Peyer's patch (tissue), 4 donors: ENCODE results near the gene OR51D1. TPM values are rescaled to one million over a fixed set of nuclear protein-coding genes. Genes with fewer than 3 reads are reported as not detected.

Experiments
- DNase-seq, 3 donors: peaks; one replicate each; pipeline ENCODE4 v3.0.0-alpha.2; 2017 to 2019
- H3K27ac ChIP-seq, 4 donors: fragments of 200-600 bp; sonication (generic); one replicate each; pipeline ENCODE4 v1.5.1; 2016 to 2019
- H3K27me3 ChIP-seq, 2 donors: fragments of 200-600 bp; sonication (generic); one replicate each; pipeline ENCODE4 v1.5.1; 2019
- H3K36me3 ChIP-seq, 3 donors: fragments of 200-600 bp; sonication (generic); one replicate each; pipeline ENCODE4 v1.5.1; 2016 to 2019
- H3K4me1 ChIP-seq, 4 donors: fragments of 200-600 bp; sonication (generic); one replicate each; pipeline ENCODE4 v1.5.1; 2016 to 2019
- H3K4me3 ChIP-seq, 4 donors: fragments of 200-600 bp; sonication (generic); 1 replicate in 3 of 4; 2 replicates in 1 of 4; pipeline ENCODE4 v1.5.1; 2016 to 2019; ENCODE audit warnings: mild to moderate bottlenecking in 1 of 4
- H3K9me3 ChIP-seq, 4 donors: fragments of 200-600 bp; sonication (generic); one replicate each; pipeline ENCODE4 v1.5.1; 2016 to 2019; ENCODE audit warnings: mild to moderate bottlenecking in 1 of 4
- POLR2A ChIP-seq, 2 donors: fragments of 450-650 bp; IDR thresholded peaks; one replicate each; pipeline ENCODE4 v1.5.1; 2017; ENCODE audit warnings: antibody characterized with exemption in 2 of 2, mild to moderate bottlenecking in 2 of 2, moderate library complexity in 2 of 2
- total RNA-seq, 4 donors: library from RNA; depleted of rRNA; stranded (reverse); fragments of >200 nt; gene quantifications; one replicate each; pipeline ENCODE4 v1.1.0, GENCODE V29; 2016
- TF ChIP-seq, protein P1 (sequence below), 6 experiments: fragments of 450-650 bp in 4 of 6; fragments of 200-600 bp in 2 of 6; sonication (generic) in 1 of 6; IDR thresholded peaks; one replicate each; pipeline ENCODE4 v1.5.1; 2017 to 2019; ENCODE audit warnings: antibody characterized with exemption in 6 of 6, mild to moderate bottlenecking in 3 of 6, moderate library complexity in 1 of 6

The OR51D1 gene, protein sequence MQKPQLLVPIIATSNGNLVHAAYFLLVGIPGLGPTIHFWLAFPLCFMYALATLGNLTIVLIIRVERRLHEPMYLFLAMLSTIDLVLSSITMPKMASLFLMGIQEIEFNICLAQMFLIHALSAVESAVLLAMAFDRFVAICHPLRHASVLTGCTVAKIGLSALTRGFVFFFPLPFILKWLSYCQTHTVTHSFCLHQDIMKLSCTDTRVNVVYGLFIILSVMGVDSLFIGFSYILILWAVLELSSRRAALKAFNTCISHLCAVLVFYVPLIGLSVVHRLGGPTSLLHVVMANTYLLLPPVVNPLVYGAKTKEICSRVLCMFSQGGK
- total RNA-seq: not detected

DNA sequence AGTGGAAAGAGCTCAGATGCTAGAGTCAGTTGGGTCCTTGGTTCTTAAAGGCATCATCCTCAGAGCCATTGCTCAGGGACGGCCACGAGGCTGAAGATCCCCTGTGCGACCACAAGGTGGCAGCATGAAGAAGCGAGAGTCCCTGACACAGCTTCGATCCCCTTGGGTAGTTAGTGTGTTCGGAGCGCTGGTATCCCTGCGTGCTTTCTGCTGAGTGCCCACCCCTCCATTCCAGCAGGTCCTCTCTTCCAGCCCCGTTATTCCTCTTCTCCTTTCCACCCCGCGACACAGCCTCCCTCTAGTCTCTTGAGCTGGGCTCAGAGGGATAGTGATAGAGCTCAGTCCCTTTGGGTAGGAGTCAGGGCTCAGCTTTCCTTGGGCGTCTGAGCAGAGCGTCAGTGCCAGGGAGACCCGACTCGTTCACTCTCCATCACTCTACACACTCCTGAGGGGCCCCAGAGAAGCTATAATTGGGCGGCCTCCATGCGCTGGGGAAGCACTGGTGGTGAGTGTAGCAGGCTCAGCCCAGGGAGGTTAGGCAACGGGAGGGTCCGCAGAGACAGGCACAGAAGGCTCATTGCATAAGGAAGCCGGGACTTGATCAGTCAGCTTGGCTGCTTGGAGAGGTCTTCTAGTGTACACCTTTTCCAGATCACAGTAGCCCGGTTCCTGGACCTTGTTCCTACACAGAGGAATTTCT, at the start of gene OR51D1:
Gene OR51D1 (plus strand): TSS at position 516 of the 700 bp plus-strand sequence. CDS start 2,314 bp downstream, outside the sequence.
- H3K36me3 ChIP-seq: no peaks in the 10 kb centered on the region
- no peaks in the 10 kb centered on the region for H3K9me3 ChIP-seq
- DNase-seq: peak; percentile 41 to 86 (median 68)
- H3K27ac ChIP-seq: no peak within 1 kb of the TSS
- H3K27me3 ChIP-seq: no peaks in the 10 kb centered on the region
- H3K4me3 ChIP-seq: no peak within 1 kb of the TSS
- TF ChIP-seq POLR2A (IDR thresholded peaks at IDR 0.05): no peak
- TF ChIP-seq, protein P1, sequence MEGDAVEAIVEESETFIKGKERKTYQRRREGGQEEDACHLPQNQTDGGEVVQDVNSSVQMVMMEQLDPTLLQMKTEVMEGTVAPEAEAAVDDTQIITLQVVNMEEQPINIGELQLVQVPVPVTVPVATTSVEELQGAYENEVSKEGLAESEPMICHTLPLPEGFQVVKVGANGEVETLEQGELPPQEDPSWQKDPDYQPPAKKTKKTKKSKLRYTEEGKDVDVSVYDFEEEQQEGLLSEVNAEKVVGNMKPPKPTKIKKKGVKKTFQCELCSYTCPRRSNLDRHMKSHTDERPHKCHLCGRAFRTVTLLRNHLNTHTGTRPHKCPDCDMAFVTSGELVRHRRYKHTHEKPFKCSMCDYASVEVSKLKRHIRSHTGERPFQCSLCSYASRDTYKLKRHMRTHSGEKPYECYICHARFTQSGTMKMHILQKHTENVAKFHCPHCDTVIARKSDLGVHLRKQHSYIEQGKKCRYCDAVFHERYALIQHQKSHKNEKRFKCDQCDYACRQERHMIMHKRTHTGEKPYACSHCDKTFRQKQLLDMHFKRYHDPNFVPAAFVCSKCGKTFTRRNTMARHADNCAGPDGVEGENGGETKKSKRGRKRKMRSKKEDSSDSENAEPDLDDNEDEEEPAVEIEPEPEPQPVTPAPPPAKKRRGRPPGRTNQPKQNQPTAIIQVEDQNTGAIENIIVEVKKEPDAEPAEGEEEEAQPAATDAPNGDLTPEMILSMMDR (IDR thresholded peaks at IDR 0.05): peak; percentile 45 to 85 (median 65)
- no peaks in the 10 kb centered on the region for H3K4me1 ChIP-seq

DNA sequence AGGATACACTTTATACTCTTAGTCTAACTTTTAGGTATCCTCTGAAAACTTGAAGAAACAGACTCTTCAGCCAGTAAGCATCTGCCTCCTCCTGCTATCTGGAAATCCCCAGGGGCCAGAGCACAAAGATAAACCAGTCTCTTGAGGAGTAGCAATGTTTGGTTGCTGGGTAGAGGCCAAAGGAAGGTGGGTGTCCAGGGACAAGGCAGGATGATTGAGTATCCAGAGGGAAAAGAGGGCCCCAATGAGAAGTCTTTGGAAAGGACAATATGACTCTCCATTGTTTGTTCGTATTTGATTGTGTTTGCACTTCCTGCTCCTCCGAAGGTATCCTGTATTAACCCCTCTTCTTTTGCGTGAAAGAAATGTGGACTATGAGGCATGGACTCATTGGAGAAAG, 48.3 kb upstream of the OR51D1 start:
- H3K4me1 ChIP-seq: no peaks in the 10 kb centered on the region
- H3K36me3 ChIP-seq: no peaks in the 10 kb centered on the region
- no peaks in the 10 kb centered on the region for H3K9me3 ChIP-seq
- no peak for TF ChIP-seq POLR2A (IDR thresholded peaks at IDR 0.05)
- TF ChIP-seq, protein P1 (IDR thresholded peaks at IDR 0.05): no peak
- DNase-seq: no peak
- no peak overlapping the region for H3K4me3 ChIP-seq
- H3K27me3 ChIP-seq: no peaks in the 10 kb centered on the region
- H3K27ac ChIP-seq: no peak overlapping the region

DNA sequence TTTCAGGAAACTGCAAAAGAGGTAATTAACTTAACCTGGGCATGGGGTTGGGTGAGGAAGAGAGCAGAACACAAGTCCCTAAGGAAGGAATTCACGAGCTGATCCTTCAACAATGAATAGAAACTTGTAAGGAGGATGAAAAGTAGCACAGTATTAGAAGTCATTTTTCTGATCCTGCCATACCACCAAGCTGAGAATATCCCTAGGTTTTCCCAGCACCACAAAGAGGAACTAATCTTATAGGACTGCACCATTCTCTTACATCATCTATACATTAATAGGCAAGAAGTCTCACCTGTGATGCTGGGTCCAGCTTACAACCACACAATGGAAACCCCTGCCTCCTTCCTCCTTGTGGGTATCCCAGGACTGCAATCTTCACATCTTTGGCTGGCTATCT, 43.5 kb upstream of the OR51D1 start, which contains the start of gene OR52I1:
Gene OR52I1 (plus strand): TSS at position 301 of the 400 bp plus-strand sequence. CDS start 0 bp downstream, at position 301.
- Histone ChIP-seq H3K4me1 (no peaks in the 10 kb centered on the region), H3K27me3 (no peaks in the 10 kb centered on the region), H3K27ac (no peak within 1 kb of the TSS), H3K36me3 (peaks cover 0 to 5% (median 0%) of the 10 kb centered on the region in 3 donors), H3K4me3 (no peak within 1 kb of the TSS), H3K9me3 (no peaks in the 10 kb centered on the region)
- no peak for TF ChIP-seq POLR2A (IDR thresholded peaks at IDR 0.05)
- TF ChIP-seq, protein P1 (IDR thresholded peaks at IDR 0.05): no peak
- no peak for DNase-seq

DNA sequence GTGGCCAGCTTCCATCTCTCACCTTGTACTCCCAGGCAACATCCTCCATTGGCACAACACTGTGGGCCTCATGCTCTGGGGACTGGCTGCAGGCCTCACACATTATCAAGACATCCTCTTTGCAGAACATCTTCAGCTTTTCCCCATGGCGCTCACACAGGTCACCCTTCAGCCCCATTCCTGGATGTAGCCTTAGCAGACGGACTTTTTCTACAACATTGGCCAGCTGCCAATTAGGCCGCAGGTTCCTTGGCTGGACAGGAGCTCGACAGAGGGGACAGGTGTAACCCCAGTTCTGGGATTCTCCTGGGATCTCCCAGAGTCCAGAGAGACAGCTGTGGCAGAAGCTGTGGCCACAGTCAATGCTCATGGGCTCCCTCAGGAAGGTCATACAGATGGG, 32.2 kb upstream of the OR51D1 start:
- Histone ChIP-seq H3K36me3 (peaks cover 0 to 41% (median 0%) of the 10 kb centered on the region in 3 donors), H3K27me3 (no peaks in the 10 kb centered on the region), H3K4me3 (no peak overlapping the region), H3K4me1 (peaks cover 0 to 20% (median 3%) of the 10 kb centered on the region in 4 donors), H3K27ac (no peak overlapping the region), H3K9me3 (no peaks in the 10 kb centered on the region)
- TF ChIP-seq, protein P1 (IDR thresholded peaks at IDR 0.05): no peak
- no peak for TF ChIP-seq POLR2A (IDR thresholded peaks at IDR 0.05)
- no peak for DNase-seq

DNA sequence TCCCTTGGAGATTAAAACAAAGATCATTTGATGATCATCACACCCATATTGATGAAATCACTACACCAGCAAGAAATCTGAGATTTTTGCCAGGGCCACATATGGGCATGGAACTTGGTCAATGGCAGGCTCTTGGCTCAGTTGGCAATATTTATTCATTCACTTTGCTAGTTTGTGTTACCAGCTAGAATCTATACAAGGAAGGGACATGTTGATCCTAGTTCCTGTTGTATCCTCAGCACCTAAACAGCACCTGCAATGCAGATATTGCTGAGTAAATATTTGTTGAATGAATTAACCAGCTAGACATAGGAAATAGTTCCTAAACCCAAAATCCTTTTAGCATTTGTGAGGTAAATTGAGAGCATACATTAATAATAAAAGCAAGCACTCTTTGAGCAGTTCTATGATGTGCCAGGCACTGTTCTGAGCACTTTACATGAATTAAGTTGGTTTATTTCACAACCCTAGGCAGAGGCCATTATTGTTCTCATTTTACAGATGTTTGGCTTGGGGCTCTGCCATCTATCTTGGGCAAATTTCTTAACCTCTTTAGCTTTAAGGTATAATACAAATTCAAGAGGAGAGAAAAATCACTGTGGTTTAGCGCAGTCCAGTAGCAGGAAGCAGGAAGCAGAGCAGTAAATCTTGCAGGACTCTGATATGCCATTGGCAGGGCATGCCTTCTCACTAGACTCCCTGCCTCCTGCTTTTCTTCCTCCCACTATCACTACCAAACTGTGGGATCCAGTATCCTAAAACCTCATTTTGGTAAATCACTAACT, 30.9 kb upstream of the OR51D1 start:
- Histone ChIP-seq H3K4me1 (peaks cover 0 to 20% (median 3%) of the 10 kb centered on the region in 4 donors), H3K9me3 (no peaks in the 10 kb centered on the region), H3K36me3 (peaks cover 0 to 27% (median 0%) of the 10 kb centered on the region in 3 donors), H3K27ac (no peak overlapping the region), H3K27me3 (no peaks in the 10 kb centered on the region), H3K4me3 (peak overlapping the region in 2 of 4 donors; percentile 65 to 86)
- DNase-seq: no peak
- TF ChIP-seq, protein P1 (IDR thresholded peaks at IDR 0.05): no peak
- TF ChIP-seq POLR2A (IDR thresholded peaks at IDR 0.05): no peak
